ENCODE measurements around the gene HABP2. TPM values are rescaled to one million over a fixed set of nuclear protein-coding genes. Genes with fewer than 3 reads are reported as not detected.

Gene HABP2
- total RNA-seq, 1 experiment from 2014 or later: not detected

- no peak for ATAC-seq
- DNase-seq: no peak
- H4K20me1 ChIP-seq (ENCODE audit: low read length): no peaks in the 10 kb centered on the region
- no peak overlapping the region for H3K4me3 ChIP-seq (ENCODE audit: low read length)
- H3K9me3 ChIP-seq (ENCODE audit: low read length): 0 out of 2 replicates have a peak, but pooled peaks cover 2% of the 10 kb centered on the region
- CTCF ChIA-PET: no interaction called here
- intact Hi-C loops (cut with micrococcal nuclease): no loop called here
- no peaks in the 10 kb centered on the region for H3K4me1 ChIP-seq (ENCODE audit: insufficient read depth, low read length)
- no peaks in the 10 kb centered on the region for H3F3A ChIP-seq (ENCODE audit: low read length, unreplicated experiment)
- no peaks in the 10 kb centered on the region for H3K27me3 ChIP-seq (ENCODE audit: low read length)
- no TSS peak for BruUV-seq (replicated peaks)
- H3K36me3 ChIP-seq (ENCODE audit: low read depth, low read length): no peaks in the 10 kb centered on the region
- no peaks in the 10 kb centered on the region for H3K9me2 ChIP-seq (replicated peaks; ENCODE audit: low read length)
- H2AFZ ChIP-seq (ENCODE audit: low read length): no peak overlapping the region
- H3K4me2 ChIP-seq (ENCODE audit: low read length): no peak overlapping the region
- no peak overlapping the region for H3K27ac ChIP-seq (ENCODE audit: low read length)
- no peak for TF ChIP-seq EZH2 (IDR thresholded peaks at IDR 0.05; ENCODE audit: low read length, unreplicated experiment)
- no peak for TF ChIP-seq EZH2phosphoT487 (IDR thresholded peaks at IDR 0.05; ENCODE audit: borderline replicate concordance, low read length)
- no peak for TF ChIP-seq CTCF (conservative IDR thresholded peaks at IDR 0.05; ENCODE audit: low read depth, low read length)
- no peaks in the 10 kb centered on the region for H3K79me2 ChIP-seq (ENCODE audit: low read length)
- no peak overlapping the region for H3K9ac ChIP-seq (ENCODE audit: low read length)
- POLR2A ChIA-PET (ENCODE audit: unreplicated experiment): no interaction called here
Observed at GRCh38 chr10:113506476-113506875, 46.4 kb upstream of the HABP2 start.

DNA sequence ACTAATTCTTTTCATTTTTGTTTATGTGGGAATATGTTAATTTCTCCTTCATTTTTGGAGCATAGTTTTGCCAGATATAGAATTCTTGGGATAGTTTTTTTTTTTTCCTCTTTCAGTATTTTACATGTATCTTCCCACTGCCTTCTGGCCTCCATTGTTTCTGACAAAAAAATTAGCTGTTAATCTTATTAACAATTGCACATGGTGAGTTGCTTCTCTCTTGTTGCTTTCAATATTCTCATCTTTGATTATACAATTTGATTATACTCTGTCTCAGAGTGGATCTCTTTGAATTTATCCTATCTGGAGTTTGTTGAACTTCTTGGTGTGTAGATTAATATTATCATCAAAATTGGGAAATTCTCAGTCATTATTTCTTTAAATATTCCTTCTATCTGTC is 41.4 kb upstream of the HABP2 start:
- no peaks in the 10 kb centered on the region for H4K20me1 ChIP-seq (ENCODE audit: low read length)
- H3K9me2 ChIP-seq (replicated peaks; ENCODE audit: low read length): no peaks in the 10 kb centered on the region
- no peaks in the 10 kb centered on the region for H3K79me2 ChIP-seq (ENCODE audit: low read length)
- DNase-seq: no peak
- no peak overlapping the region for H3K4me3 ChIP-seq (ENCODE audit: low read length)
- H3K27ac ChIP-seq (ENCODE audit: low read length): no peak overlapping the region
- H3K4me2 ChIP-seq (ENCODE audit: low read length): no peak overlapping the region
- POLR2A ChIA-PET (ENCODE audit: unreplicated experiment): no interaction called here
- no peaks in the 10 kb centered on the region for H3K4me1 ChIP-seq (ENCODE audit: insufficient read depth, low read length)
- no peak for ATAC-seq
- no peak overlapping the region for H2AFZ ChIP-seq (ENCODE audit: low read length)
- BruUV-seq (replicated peaks): no TSS peak
- H3K9ac ChIP-seq (ENCODE audit: low read length): no peak overlapping the region
- CTCF ChIA-PET: no interaction called here
- no peaks in the 10 kb centered on the region for H3K36me3 ChIP-seq (ENCODE audit: low read depth, low read length)
- H3K9me3 ChIP-seq (ENCODE audit: low read length): 0 out of 2 replicates have a peak, but pooled peaks cover 4% of the 10 kb centered on the region
- intact Hi-C loops (cut with micrococcal nuclease): loop anchor here (5.0 kb wide), 1 partner anchor 39 kb away; no protein-coding TSS in a partner anchor
- TF ChIP-seq EZH2 (IDR thresholded peaks at IDR 0.05; ENCODE audit: low read length, unreplicated experiment) (no peak), EZH2phosphoT487 (IDR thresholded peaks at IDR 0.05; ENCODE audit: borderline replicate concordance, low read length) (no peak), CTCF (conservative IDR thresholded peaks at IDR 0.05; ENCODE audit: low read depth, low read length) (no peak)
- no peaks in the 10 kb centered on the region for H3K27me3 ChIP-seq (ENCODE audit: low read length)
- no peaks in the 10 kb centered on the region for H3F3A ChIP-seq (ENCODE audit: low read length, unreplicated experiment)

DNA sequence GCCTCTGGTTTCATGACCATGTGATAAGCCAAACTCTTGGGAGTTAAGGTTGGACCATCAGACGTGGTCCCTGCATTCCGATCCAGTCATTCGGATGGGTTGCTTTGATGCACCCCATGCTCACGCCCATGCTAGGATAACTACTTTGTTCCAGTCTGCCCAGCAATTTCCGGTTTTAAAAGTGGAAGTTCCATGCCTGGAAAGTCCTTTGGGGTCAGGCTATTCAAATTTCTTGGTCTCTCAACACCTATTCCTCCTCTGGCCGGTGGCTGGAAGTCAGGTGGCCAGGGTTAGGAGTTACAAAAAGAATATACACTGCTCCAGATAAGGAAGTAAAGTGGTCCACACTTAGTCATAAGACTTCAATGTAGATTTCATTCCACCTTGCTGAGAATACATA is 37.7 kb upstream of the HABP2 start:
- Histone ChIP-seq H2AFZ (ENCODE audit: low read length) (no peak overlapping the region), H3K27ac (ENCODE audit: low read length) (no peak overlapping the region), H3K4me1 (ENCODE audit: insufficient read depth, low read length) (0 out of 2 replicates have a peak, but pooled peaks cover 5% of the 10 kb centered on the region), H3K27me3 (ENCODE audit: low read length) (no peaks in the 10 kb centered on the region), H3K9me2 (replicated peaks; ENCODE audit: low read length) (no peaks in the 10 kb centered on the region), H3K9ac (ENCODE audit: low read length) (no peak overlapping the region), H3K9me3 (ENCODE audit: low read length) (0 out of 2 replicates have a peak, but pooled peaks cover 4% of the 10 kb centered on the region), H3F3A (ENCODE audit: low read length, unreplicated experiment) (no peaks in the 10 kb centered on the region), H3K79me2 (ENCODE audit: low read length) (no peaks in the 10 kb centered on the region), H3K4me3 (ENCODE audit: low read length) (no peak overlapping the region), H3K36me3 (ENCODE audit: low read depth, low read length) (no peaks in the 10 kb centered on the region), H3K4me2 (ENCODE audit: low read length) (no peak overlapping the region), H4K20me1 (ENCODE audit: low read length) (no peaks in the 10 kb centered on the region)
- ATAC-seq (no peak), DNase-seq (no peak)
- BruUV-seq (replicated peaks): no TSS peak
- CTCF ChIA-PET: no interaction called here
- intact Hi-C loops (cut with micrococcal nuclease): no loop called here
- POLR2A ChIA-PET (ENCODE audit: unreplicated experiment): no interaction called here
- TF ChIP-seq CTCF (conservative IDR thresholded peaks at IDR 0.05; ENCODE audit: low read depth, low read length) (no peak), EZH2 (IDR thresholded peaks at IDR 0.05; ENCODE audit: low read length, unreplicated experiment) (no peak), EZH2phosphoT487 (IDR thresholded peaks at IDR 0.05; ENCODE audit: borderline replicate concordance, low read length) (no peak)

Measured in PC-3 (cell line).